GM19397 (cell line): ENCODE data around the gene TGFB1I1.
"Not testable (repeated sequence)": the region's sequence is repeated elsewhere in the genome, so short reads cannot be mapped to it uniquely, and the experiment has no call there.

Source experiments
- ATAC-seq: cut with Tn5 transposase; IDR thresholded peaks from one replicate; pipeline ENCODE4 v1.9.1; 2021; ENCODE audit warnings: mild to moderate bottlenecking, moderate library complexity; ENCODE audit not compliant: unreplicated experiment

The TGFB1I1 gene

DNA sequence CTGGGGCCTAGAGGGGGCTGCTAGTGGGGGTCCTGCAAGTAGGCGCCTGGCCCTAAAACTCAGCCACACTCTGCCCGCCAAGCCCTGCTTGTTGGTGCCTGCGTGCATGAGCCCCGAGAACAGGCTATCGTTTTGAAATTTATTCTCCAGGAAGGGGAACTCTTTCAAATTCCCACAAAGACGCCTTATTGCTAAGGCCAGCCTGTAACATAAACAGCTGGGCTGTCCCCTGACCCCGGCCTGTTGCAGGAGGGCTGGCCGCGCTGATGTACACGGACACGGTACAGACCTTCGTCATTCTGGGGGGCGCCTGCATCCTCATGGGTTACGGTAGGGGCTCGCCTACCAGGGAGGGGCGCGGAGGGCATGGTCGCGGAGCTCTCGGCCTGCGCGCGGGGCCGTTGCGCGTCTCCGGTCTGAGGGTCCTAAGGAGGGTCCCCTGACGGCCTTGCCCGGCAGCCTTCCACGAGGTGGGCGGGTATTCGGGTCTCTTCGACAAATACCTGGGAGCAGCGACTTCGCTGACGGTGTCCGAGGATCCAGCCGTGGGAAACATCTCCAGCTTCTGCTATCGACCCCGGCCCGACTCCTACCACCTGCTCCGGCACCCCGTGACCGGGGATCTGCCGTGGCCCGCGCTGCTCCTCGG lies 15.2 kb downstream of the TGFB1I1 start:
- ATAC-seq: no peak

DNA sequence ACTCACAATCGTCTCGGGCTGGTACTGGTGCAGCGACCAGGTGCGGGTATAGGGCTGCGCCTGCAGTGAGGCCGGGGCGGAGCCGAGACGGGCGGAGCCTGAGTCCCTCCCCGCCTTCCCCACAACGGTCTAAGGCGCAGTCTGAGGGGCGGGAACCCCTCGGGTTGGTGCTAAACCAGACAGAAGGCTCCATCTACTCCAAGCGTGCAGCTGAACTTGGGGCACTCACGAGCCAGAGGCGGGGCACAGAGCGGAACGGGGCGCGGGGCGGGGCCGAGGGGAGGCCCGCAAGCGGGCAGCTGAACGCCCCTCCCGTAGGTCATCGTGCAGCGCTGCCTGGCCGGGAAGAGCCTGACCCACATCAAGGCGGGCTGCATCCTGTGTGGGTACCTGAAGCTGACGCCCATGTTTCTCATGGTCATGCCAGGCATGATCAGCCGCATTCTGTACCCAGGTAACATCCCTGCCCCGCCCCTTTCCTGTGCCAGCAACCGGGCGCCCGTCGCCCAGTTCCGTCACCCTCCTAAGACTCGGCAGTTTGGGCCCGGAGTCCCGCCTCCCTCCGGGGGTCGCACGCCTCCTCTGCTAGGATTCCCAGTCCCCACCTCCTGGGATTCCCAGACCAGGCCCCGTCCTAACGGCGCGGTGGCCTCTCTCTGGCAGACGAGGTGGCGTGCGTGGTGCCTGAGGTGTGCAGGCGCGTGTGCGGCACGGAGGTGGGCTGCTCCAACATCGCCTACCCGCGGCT lies 15.9 kb downstream of the TGFB1I1 start:
- ATAC-seq: peak; percentile 77

DNA sequence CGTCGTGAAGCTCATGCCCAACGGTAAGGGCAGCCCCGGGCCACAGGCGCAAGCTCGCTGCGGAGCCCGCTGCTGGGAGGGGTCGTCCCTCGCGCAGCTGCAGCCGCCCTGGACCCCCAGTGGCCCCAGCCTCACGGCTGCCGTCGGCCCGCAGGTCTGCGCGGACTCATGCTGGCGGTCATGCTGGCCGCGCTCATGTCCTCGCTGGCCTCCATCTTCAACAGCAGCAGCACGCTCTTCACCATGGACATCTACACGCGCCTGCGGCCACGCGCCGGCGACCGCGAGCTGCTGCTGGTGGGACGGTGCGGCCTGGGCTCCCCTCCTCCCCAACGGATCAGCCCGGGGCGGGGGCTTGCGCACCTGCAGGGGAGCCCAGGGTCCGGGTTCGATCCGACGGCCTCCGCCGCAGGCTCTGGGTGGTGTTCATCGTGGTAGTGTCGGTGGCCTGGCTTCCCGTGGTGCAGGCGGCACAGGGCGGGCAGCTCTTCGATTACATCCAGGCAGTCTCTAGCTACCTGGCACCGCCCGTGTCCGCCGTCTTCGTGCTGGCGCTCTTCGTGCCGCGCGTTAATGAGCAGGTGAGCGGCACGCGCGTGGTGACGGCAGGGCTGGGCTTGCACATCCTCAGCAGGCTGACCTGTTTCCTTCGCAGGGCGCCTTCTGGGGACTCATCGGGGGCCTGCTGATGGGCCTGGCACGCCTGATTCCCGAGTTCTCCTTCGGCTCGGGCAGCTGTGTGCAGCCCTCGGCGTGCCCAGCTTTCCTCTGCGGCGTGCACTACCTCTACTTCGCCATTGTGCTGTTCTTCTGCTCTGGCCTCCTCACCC lies 16.7 kb downstream of the TGFB1I1 start:
- ATAC-seq: no peak

DNA sequence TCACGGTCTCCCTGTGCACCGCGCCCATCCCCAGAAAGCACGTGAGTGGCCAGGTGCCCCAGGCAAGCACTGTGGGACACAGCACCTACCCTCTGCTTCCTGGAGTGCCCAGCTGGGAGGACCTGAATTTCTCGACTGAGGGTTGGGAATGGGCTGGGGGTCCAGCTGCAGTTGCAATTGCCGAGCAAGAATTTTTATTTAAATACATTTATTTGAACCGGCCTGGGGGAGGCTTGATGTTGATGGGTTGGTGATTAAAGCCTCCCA lies 17.3 kb downstream of the TGFB1I1 start:
- ATAC-seq: no peak

DNA sequence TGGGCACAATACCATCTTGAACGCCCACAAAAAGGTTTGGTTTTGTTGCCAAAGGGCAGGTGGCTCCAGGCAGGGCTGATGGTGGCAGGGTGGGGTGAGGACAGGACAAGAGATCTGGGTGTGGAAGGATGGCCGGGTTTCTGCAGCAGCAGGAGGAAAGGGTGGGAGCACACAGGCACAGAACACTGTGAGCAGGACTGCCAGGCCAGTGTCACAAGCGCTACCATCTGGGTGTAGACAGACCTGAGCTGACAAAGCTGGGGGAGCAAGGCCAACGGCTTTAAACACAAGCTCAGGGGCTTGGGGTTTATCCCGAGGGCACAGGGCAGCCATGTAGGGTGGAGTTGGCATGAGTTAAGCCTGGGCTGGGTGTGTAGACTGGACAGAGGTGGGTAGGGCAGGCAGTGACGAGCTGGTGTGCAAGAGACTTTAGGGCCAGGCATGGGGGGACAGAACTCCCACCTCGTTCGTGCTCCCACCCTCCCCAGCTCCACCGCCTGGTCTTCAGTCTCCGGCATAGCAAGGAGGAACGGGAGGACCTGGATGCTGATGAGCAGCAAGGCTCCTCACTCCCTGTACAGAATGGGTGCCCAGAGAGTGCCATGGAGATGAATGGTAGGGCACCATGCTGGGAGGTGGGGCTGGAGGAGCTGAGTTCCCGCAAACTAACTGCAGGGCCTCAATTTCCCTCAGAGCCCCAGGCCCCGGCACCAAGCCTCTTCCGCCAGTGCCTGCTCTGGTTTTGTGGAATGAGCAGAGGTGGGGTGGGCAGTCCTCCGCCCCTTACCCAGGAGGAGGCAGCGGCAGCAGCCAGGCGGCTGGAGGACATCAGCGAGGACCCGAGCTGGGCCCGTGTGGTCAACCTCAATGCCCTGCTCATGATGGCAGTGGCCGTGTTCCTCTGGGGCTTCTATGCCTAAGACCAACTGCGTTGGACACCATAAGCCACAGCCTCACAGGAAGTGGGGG lies 17.9 kb downstream of the TGFB1I1 start:
- no peak for ATAC-seq

DNA sequence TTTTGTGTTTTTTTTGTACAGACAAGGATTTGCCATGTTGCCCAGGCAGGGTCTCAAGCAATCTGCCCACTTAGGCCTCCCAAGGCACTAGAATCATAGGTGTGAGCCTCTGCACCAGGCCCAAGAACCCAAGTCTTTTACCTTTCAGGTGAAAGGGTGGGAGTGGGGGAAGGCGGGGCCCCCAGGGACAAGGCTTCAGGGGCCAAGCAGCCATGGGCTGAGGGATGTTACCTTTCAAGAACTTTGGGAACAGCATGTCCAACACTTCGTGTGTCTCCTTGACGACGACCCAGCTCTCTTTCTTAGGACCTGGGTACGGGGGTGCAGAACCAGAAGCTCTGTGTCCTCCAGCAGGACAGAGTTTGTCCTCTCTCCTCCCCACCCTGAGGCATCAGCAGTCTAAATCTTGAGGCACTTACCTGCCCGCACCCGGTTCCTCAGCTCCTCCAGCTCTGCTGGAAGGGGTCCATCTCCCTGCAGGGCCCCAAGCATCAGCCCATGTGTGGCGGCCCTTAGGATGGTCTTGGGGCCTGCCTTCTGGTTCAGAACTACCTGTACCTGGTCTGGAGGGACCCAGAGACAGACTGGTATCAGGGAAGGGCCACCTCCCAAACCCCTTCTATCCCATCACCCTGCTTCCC lies 19.9 kb downstream of the TGFB1I1 start:
- no peak for ATAC-seq

DNA sequence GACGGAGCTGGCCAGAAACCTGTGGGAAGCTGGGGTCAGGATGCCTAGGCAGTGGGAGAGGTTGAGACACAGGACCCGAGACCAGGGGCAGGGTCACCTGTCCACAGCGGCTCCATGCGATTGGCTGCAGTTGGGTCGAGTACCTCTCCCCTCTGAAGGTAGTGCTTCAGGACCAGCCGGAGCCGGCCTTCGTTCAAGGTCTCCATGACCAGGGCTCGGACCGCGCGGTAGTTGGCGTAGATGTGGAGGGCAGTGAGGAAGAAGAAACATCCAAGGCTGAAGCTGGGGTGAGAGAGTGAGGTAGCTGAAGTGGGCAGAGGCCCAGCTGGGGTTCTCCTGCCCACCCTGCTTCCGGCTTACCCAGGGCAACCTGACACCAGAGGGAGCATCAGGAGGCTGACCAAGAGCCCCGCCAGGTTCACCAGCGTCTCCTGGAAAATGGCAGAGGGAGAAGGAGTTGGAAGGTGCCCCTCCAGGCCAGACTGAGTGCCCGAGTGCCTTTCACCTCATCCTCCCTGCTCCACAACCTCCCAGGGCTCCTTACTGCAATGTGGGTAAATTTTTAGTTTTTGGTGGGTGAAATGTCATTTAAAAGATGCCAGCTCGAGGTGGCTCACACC lies 21.7 kb downstream of the TGFB1I1 start:
- no peak for ATAC-seq

DNA sequence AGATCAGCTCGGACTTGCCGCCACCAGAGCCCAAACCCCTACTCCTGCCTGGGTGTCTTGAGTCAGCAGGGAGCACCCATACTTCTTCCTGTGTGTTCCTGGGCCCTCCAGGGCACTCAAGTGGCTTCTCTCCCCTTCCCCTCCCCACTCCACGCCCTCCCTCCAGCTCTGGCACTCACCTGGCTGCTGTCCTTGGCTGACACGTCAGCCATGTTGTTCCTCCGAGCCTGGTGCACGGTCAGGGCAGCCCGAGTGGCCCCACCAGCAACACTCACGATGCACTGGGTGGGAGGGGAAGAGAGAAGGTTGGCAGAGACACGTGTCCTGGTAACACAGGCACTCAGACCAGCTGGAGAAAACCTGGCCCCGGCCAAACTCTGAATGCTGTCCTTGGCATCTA lies 24.7 kb downstream of the TGFB1I1 start:
- no peak for ATAC-seq

DNA sequence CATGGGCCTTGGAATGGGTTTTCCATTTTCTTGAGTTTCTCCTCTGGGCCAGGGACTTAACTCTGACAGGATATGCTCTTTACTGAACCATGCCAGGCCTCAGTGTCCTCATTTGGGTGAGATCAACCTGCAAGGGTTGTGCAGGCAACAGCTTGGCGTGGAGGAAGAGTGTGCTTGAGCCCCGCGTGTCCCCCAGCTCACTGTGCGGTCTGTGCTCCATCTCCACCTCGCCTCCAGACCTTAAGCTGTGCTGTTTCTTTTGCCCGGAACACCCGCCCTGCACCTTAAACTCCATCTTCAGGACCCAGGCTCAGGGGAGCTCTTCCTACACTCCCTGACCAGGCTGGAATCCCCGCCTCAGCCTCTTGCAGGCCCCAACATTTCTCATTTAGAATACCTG lies 26.5 kb downstream of the TGFB1I1 start:
- ATAC-seq: no peak

DNA sequence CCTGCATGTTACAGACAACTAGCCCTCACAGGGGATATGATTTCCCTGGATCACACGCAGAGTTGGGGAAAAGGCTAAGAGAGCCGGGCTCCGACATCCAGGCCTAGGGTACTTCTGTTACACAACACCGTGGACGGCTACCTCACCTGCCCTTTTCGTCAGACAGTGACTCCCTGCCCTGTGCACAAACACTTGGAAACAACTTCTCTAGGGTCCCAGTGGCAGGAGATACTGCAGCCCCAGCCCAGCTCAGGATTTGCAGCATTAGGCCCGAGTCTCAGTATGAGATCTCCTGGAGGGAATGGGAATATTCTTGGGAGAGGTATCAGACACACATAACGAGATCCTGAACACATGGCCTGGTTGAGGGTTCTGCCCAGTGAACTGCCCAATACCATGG lies 28.0 kb downstream of the TGFB1I1 start:
- ATAC-seq: no peak

DNA sequence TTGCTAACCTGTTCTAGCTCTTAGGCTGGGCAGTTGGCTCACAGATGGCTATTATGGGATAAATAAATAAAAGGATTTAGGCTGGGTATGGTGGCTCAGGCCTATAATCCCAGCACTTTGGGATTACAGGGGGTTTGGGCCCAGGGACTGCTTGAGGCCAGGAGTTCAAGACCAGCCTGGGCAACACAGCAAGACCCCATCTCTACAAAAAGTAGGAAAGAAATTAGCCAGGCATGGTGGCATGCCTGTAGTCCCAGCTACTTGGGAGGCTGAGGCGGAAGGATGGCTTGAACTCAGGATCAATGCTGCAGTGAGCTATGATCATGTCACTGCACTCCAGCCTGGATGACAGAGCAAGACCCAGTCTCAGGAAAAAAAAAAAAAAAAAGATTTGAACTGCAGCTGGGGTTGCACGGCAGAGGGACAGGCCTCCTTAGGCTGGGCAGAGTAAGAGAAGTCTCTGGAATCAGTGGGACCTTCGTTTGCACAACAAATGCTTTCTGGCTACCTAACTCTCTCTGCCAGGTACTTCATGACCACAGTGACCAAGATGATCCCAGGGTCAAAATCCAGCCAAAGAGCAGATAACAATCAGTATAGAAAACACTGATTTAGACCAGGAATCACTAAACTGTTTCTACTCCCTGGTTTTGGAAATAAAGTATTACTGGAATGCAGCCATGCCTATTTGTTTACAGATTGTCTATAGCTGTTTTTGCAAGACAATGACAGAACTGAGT lies 29.4 kb downstream of the TGFB1I1 start:
- no peak for ATAC-seq

DNA sequence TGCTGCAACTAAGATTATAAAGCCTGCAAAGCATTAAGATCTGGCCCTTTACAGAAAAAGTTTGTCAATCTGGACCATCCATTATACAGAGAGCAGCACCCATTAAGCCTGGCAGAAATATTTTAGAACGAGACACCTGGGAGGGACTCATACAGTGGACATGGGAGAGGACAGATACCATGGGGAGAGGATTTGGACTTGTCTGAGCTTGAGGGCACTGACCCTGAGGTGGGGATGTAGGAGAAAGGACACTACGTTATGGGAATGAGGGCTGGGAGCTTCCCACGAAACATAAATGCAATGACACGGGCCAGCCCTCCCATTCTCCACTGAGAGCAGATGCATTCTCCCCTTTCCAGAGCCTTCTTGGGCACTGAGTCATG lies 30.0 kb downstream of the TGFB1I1 start:
- ATAC-seq: no peak

DNA sequence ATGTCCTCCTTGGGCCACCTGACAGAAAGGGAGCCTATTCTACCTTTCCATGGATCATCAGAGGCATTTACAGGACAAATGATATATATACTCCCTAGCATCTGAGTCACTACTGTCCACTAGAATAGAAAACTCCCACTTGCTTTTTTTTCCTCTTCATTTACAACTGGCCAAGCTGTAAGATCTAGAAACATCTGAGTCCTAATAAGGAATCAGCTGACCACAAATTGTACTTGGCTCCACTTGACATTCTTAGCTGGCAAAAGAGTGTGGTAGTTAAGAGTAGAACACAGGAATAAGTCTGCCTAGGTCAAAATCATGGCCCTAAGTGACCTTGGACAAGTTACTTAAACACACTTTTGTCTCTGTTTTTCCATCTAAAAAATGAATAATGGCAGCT lies 31.0 kb downstream of the TGFB1I1 start:
- no peak for ATAC-seq

DNA sequence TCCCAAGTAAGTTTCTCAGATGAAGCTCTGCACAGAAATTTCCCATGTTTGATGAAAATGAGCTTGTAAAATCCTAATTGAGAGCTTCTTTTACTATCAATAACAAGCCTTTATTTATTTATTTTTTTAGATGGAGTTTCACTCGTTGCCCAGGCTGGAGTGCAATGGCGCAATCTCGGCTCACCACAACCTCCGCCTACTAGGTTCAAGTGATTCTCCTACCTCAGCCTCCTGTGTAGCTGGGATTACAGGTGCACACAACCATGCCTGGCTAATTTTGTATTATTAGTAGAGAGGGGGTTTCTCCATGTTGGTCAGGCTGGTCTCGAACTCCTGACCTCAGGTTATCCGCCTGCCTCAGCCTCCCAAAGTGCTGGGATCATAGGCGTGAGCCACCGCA lies 31.6 kb downstream of the TGFB1I1 start:
- not testable (repeated sequence) for ATAC-seq

DNA sequence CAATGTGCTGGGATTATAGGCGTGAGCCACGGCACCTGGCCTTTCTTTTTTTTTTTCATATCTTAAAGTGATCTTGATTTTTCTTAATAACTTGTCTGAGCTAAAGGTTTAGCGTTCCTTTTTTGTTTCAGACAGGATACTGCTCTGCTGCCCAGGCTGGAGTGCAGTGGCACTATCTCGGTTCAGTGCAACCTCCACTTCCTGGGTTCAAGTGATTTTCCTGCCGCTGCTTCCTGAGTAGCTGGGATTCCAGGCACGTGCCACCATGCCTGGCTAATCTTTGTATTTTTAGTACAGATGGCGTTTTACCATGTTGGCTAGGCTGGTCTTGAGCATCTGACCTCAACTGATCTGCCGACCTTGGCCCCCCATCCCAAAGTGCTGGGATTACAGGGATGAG lies 32.2 kb downstream of the TGFB1I1 start:
- no peak for ATAC-seq

DNA sequence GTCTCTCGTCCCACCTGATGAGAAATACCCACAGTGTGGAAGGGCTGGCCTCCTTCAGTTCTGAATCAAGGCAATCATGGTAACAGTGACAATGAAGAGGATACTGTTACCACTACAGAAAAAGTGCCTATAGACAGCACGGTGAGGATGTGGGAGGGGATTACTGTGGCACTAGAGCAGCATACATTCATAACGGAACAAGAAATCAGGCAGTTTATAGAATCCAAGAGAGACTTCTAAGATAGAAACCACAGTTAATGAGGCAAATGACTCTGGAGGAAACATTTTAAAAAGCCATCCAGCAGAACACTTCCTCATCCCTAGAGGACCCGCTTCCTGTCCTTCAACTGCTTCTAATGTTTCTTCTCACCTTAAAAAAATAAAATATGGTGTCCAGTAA lies 33.5 kb downstream of the TGFB1I1 start:
- no peak for ATAC-seq

DNA sequence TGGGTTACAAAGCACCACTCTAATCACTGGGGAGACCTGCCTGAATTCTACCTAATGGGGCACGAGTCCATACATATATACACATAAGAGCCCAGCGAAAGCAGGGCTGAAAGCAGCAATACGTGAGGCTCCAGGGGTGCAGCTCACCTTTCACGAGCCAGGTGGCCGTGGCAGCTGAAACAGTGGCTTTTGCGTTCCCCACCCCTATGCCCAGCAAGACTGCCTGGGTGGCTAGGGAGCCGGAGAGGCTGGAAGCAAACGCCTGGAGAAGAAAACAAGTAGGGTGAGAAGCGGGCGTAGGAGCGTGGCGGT lies 35.6 kb downstream of the TGFB1I1 start:
- no peak for ATAC-seq

DNA sequence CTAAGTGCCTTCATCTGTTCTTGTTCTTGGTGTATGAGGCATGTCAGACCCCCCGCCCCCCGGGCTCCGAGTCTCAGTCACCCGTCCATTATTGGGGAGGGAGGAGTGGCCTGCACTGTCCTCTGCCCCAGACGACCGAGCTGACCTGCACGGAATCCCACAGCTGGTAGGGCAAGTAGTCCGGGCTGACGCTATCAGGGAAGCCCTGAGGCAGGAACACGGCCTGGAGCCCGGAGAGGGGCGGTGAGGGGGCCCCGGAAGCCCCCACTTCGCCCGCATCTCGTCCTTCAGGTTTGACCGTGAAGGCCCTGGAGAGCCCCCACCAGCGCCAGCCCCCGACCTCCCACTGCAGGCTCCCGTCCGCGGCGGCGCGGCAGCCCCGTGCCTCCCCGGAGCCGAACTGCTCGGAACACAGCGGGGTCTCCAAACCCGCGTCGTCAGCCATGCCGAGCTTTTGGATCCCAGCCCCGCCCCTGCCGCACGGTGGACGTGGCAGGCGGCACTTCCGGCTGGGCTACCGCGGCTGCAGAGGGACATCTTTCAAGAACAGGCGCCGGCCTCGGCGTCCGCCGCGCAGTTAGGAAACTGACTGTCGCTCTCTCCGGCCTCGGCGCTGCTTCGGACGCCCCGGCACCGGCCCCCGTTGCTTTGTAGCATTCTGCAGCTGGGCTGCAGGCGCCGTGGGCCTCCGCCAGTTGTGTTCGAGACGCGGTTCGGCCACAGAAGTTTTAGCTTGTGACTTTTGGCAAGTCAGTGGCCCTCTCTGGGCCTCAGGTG lies 36.2 kb downstream of the TGFB1I1 start, which contains the start of gene RUSF1:
Gene RUSF1 (minus strand): TSS at position 463 of the 777 bp plus-strand sequence. CDS start 18 bp downstream, at position 445.
- peak; percentile 94 for ATAC-seq
